Measurements from ENCODE around the gene GPR152.

- TF ChIP-seq EZH2 (IDR thresholded peaks at IDR 0.05; ENCODE audit: insufficient read depth, poor library complexity, severe bottlenecking): no peak
- TF ChIP-seq EZH2phosphoT487 (IDR thresholded peaks at IDR 0.05; ENCODE audit: insufficient read depth, low read depth): no peak
These were observed 23.4 kb downstream of the GPR152 start for GRCh38 chr11:67429038-67429668.
